Right hindlimb (tissue), 1 donor: ENCODE results near the gene MIA3.
A peak's percentile ranks its signal among the peaks of the same experiment; 100 is the strongest.
"Not testable (repeated sequence)": the region's sequence is repeated elsewhere in the genome, so short reads cannot be mapped to it uniquely, and the experiment has no call there.

Experiments used
- DNase-seq: peaks from one replicate; pipeline ENCODE4 v3.0.0-alpha.2; 2018

MIA3 gene, protein sequence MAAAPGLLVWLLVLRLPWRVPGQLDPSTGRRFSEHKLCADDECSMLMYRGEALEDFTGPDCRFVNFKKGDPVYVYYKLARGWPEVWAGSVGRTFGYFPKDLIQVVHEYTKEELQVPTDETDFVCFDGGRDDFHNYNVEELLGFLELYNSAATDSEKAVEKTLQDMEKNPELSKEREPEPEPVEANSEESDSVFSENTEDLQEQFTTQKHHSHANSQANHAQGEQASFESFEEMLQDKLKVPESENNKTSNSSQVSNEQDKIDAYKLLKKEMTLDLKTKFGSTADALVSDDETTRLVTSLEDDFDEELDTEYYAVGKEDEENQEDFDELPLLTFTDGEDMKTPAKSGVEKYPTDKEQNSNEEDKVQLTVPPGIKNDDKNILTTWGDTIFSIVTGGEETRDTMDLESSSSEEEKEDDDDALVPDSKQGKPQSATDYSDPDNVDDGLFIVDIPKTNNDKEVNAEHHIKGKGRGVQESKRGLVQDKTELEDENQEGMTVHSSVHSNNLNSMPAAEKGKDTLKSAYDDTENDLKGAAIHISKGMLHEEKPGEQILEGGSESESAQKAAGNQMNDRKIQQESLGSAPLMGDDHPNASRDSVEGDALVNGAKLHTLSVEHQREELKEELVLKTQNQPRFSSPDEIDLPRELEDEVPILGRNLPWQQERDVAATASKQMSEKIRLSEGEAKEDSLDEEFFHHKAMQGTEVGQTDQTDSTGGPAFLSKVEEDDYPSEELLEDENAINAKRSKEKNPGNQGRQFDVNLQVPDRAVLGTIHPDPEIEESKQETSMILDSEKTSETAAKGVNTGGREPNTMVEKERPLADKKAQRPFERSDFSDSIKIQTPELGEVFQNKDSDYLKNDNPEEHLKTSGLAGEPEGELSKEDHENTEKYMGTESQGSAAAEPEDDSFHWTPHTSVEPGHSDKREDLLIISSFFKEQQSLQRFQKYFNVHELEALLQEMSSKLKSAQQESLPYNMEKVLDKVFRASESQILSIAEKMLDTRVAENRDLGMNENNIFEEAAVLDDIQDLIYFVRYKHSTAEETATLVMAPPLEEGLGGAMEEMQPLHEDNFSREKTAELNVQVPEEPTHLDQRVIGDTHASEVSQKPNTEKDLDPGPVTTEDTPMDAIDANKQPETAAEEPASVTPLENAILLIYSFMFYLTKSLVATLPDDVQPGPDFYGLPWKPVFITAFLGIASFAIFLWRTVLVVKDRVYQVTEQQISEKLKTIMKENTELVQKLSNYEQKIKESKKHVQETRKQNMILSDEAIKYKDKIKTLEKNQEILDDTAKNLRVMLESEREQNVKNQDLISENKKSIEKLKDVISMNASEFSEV (N-terminal part only)

DNA sequence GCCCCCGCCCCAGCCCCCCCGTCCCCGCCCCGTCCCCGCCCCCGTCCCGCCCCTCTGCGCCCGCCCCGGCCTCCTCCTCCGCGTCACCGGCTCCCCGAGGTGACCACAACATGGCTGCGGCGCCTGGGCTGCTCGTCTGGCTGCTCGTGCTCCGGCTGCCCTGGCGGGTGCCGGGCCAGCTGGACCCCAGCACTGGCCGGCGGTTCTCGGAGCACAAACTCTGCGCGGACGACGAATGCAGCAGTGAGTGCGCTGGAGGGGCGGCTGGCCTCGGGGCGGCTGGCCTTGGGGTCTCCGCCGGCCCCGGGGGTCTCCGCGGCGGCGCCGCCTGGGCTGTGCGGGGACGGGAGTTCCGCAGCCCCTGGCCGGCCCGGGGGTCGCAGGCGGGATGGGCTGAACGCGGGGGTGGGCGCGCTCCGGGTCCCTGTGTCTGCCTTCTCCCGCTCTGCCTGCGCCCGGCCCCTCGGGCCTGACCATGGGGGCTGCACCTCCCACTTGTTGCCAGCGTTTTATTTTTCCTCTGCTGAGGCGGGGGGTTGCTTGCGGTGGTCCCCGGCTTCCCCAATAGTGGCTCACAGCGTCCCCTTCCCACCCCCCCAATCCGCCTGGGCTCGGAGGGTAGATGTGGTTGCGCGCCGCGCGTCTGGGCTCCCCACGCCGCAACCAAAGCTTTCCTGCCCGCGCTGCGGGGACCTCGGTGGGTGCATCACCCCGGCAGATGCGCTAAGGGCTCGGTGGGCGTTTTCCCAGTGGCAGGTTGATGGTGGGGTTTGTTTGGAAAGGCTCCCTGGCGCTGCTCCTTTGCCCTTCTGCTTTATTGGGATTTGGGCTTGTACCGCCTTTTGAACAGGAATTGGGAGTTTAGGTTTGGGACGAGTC is at the start of gene MIA3:
Gene MIA3 (plus strand): TSS at position 97 of the 879 bp plus-strand sequence. CDS start 14 bp downstream, at position 111.
- peak; percentile 46 for DNase-seq

DNA sequence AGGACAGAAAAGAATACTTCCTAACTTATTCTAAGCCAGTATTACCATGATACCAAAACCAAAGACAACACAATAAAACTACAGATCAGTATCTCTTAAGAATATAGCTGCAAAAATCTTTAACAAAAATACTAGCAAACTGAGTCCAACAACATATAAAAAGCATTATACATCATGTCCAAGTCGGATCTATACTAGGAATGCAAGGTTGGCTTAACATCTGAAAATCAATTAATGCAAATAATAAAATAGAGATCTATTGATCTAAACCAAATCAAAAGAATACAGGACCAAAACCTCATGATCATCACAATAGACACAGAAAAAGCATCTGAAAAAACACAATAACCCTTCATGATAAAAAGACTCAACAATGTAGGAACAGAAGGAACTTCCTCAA is 47.1 kb upstream of the MIA3 start:
- DNase-seq: no peak

DNA sequence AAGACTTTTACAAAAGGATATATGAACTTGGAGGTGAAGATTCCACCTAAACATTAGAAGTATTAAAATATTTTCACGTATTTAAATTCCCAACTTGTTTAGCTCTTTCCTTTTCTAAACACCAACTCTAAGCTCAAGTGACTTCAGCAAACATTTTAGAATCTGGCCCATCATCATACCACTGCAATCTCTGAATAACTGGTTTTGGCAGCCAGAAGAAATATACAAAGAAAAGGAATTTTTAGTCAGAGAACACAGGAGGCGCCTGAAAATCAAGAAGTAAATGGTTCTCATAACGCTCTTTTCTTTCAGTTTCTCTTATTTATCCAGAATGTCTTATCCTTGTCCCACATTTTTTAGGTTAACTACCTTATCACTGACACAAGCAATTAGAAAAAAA is 38.6 kb upstream of the MIA3 start:
- no peak for DNase-seq

DNA sequence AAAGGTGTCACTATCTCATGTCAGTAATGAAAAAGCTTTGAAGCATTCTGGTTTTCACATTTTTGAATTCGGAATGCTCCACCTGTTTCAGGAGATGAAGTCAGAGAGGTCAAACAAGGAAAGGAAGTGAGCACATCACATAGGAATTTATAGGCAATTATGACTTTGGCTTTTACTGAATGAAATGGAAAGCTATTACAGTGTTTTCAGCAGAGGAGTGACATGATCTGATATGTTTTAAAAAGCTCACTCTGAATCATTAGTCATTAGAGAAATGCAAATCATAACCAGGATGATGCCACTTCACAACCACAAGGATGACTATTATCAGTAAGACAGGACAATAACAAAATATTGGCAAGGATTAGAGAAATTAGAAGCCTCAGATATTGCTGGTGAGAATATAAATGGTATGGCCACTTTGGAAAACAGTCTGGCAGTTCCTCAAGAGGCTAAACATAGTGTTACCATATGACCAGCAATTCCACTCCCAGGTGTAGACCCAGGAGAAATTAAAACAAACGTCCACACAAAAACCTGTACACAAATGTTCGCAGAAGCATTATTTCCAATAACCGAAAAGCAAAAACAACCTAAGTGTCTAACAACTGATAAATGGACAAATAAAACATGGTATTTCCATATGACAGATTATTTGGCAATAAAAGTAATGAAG is 35.7 kb upstream of the MIA3 start:
- DNase-seq: no peak

DNA sequence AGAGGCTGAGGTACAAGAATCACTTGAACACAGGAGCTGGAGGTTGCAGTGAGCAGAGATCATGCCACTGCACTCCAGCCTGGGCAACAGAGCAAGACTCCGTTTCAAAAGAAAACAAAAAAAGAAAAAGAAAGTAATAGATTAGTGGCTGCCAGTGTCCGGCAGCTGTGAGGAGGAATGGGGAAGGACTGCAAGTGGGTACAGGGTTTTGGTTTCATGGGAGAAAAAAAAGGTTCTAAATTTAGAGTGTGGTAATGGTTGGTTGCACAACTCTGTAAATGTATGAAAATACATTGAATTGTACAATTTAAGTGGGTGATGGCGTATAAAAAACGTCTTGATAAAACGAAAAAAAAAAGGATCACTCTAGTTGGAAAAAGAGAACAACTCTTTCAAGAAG is 34.8 kb upstream of the MIA3 start:
- DNase-seq: no peak

DNA sequence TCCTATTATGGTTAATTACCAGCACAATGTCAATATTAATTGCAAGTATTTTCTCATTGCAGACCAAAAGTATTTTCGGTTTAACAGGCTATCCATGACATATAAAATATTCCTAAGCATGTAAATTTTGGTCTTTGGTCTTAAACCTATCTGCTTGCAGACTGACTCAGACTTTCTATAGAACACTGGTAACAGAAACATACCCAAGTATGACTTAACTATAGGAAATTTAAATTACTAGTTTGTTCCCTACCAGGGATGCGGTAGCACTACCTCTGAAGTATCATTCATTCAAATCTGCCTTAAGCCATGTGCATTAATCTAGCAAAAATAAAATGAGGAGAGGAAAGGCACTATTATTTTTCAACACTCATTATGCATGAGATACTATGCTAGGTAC is 31.1 kb upstream of the MIA3 start:
- DNase-seq: no peak

DNA sequence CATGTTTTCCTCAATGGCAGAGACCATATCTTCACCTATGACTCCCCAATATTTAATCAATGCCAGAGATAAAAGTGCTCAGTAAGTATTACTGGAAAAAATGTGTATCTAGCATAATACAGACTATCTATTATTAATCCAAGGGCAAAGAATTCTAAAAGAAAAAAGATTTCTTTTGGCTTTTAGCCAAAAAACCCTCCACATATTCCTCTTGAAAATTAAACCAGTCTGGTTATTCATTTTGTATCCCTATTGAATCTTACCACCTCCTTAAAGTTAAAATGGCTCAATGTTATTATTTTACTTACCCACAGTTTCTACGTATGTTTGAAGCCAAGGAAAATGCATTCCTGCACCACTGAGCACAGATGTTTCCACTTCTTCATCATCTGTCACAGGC is 29.8 kb upstream of the MIA3 start:
- no peak for DNase-seq

DNA sequence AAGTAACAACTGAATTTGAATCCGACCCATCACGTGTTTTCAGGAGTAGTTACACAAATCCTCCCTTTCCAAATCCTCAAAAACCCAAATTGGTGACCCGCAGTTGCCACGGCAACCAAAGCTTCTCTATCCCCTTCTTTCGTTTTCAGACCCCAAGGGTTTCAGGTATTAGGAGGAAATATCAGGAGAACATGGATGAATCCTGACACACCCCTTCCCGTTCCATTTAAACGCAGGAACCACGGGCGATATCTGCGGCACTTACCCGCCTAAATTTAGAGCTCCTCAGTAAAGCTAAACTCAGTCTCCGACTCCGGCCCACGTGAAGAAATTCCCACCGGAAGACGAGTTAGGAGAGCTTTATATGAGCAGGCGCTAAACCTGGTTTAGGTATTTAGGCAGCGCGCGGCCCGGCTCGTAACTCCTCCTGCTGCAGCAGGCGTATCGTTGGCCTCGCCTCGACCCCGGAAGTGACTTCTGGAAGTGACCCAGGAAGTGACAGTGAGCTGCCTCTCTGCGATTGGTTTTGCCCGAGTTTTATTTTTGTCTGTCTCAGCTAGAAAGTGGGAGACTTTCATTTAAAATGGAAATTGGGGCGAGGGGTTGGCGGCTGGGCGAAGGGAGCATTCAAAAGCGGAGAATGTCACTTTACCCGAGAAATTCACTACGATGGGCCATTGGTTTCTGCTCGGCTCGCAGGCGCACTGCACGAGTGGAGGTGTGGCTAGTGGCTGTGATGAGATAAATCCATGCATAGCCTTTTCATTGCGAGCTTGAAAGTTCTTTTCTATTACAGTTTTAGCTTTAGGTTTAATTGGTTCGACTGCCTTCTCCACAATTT is 28.2 kb upstream of the MIA3 start, which contains the start of gene TAF1A:
Gene TAF1A (minus strand): TSS at position 472 of the 841 bp plus-strand sequence.
- peak; percentile 94 for DNase-seq

DNA sequence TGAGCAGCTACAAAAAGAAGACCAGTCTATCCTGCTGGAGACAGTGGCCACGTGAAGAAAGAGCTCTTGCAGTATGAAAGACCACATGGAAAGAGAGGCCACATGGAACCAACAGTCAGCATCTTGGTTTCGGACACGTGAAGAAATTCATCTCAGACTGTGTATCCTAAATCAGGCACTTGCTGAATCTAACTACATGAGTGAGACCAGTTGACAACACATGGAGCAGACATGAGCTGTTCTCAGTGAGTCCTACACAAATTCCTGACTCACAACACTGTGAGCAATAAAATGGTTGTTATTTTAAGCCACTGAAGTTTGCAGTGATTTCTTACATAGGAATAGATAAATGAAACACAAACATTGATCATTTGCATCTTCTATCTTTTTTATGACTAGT is 25.7 kb upstream of the MIA3 start:
- no peak for DNase-seq

DNA sequence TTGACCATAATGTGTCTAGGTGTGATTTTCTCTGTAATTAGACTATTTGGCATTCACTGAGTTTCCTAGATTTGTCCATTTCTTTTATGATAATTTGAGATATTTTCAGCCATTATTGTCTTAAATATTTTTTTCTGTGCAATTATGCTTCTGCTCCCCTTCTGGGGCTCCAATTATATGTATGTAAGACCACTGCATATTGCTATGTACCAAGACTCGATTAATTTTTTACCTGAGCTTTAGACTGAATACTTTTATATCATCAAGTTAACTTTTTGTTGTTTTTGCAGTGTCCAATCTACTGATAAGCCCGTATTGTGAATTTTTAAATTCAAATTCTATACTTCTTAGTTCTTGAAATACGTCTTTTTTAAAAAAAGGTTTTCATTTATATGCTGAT is 23.1 kb upstream of the MIA3 start:
- DNase-seq: no peak

DNA sequence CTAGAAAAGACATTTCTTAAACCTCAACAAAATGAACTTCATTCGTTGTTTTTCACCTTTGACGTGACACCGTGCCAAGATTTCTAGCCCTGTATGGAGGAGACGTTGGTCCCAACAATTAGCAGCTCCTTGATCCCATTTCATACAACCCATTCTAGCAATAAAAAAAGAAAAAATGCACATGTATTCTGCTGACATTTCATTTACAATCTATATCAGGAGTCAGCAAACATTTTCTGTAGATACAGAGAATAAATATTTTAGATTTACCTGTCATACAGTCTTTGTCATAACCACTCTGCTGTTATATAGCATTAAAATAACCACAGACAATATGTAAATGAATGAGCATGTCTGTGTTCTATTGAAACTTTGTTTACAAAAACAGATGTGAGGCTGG is 21.2 kb upstream of the MIA3 start:
- no peak for DNase-seq

DNA sequence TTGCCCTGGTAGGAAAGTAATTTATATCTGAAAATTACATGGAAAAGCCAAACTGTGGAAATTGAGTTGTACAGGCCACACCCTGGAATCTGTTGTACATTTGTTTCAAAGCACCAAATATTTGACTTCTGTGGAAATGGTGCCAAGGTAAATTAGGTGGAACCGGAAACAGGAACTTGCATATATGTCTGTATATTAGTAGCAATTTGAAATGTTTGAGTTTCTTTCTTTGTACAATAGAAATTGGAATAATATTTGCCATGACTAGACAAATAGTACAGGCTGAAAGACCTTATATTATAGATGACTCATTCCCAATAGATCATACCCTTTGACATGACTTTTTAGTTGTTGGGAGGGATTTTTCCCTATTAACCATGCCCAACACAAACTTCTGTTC is 17.6 kb upstream of the MIA3 start:
- DNase-seq: no peak

DNA sequence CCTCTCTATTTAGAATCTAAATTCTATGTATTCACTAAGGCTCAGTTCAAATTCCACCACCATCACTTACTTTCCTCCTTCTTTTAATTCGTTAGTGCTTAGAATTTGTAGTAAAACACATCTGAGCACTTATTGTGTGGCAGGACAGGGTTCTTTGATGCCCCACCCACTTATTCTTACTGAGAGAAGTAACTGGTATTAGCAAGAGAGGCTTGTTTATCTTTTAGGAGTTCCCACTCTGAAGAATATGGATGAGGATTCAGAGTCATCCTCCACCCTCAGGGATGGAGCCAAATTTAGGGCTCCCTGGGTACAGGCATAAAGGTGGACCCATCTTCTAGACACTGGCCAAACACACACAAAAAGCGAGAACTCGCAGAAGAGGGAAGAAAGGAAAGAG is 16.6 kb upstream of the MIA3 start:
- no peak for DNase-seq

DNA sequence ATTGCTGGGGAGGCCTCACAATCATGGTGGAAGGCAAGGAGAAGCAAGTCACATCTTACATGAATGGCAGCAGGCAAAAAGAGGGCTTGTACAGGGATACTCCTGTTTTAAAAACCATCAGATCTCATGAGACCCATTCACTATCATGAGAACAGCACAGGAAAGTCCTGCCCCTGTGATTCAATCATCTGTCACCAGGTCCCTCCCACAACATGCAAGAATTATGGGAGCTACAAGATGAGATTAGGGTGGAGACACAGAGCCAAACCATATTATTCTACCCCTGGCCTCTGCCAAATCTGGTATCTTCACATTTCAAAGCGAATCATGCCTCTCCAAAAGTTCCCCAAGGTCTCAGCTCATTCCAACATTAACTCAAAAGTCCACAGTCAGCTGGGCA is 11.1 kb upstream of the MIA3 start:
- DNase-seq: no peak

DNA sequence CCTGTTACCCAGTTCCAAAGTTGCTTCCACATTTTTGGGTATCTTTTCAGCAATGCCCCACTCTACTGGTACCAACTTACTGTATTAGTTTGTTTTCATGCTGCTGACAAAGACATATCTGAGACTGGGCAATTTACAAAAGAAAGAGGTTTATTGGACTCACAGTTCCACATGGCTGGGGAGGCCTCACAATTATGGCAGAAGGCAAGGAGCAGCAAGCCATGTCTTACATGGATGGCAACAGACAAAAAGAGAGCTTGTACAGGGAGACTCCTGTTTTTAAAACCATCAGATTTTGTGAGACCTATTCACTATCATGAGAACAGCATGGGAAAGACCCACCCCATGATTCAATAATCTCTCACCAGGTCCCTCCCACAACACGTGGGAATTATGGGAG is 8.8 kb upstream of the MIA3 start:
- DNase-seq: not testable (repeated sequence)

DNA sequence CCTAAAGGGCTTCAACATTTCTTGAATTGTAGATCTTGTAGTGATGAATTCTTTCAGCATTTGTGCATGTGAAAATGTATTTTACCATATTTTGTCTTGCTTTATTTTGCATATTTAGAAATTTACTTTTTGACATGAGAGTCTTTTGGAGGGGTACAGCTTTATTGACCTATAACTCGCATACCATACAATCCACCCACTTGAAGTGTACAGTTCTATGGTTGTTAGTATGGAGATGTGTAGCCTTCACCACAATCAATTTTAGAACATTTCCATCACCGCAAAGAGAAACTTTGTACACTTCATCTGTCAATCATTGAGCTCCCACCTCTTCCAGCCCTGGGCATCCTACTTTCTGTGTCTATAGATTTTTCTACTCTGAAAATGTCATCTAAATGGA is 7.2 kb upstream of the MIA3 start:
- no peak for DNase-seq

DNA sequence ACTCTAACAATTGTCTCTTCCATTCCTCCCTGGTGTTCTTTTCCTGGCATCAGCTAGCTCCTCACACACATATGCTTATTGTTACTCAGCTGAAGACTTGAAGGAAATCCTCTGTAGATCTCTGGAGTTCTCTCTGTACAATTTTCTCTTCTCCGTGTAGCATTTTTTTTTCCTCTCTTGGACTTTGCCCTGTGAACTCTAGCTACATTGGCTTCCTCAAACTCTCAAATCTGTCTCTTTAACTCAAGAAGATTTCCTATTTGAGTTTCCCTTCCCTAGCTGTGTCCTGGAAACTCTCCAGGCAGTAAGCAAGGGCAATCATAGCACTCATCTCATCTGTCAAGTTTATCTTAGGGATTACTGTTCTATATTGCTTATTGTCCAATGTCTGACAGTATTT is 4.3 kb upstream of the MIA3 start:
- DNase-seq: no peak

DNA sequence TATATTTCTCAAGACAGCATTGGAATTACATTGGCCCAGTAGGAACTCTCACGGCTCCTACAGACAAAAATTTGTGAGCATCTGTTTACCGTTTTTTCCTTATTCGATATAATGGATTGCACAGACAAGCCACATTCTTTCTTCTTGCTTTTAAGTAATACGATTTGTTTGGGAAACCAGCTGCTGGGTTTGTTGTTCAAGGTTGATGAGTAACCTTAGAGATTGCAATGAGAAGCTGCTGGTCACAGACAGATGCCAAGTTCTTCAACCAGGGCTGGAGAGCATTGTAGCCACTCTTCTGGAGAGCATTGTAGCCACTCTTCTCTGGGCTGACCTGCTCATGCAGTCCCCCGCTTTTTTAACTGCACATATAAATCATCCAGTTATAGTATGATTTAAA is 1.4 kb upstream of the MIA3 start:
- peak; percentile 31 for DNase-seq

DNA sequence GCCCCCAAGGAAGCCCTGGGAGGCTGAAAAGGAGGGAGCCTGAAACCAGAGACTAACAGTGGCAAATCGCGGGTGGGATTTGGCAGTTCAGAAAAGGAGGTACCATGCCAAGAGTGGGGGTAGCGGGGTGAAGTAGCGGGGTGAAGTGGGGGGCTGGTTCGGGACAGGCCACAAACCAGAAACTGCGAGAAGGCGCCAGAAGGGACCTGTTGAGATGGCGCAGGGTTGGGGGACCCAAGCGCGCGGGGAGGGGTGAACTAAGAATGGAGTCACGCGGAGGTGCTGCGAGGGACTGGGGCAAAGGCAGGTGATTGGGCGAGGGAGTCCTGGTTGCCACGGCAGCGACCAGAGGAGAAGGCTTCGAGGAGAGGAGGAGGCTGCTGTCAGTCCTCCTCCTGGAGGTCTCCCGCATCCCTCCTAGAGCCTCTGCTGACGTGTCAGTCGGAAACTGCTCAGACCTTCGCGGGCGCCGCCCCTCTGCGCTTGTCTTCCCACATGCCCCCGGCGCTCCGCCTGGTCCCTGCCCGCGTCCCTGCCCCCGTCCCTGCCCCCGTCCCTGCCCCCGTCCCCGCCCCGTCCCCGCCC is 438 bp upstream of the MIA3 start:
- DNase-seq: peak; percentile 97
